Measurements from ENCODE around the gene PHGDH. TPM values are rescaled to one million over a fixed set of nuclear protein-coding genes. Genes with fewer than 3 reads are reported as not detected.

Gene PHGDH
- total RNA-seq, 3 donors from 2014 or later, result 3.3 to 32.9 (median 13.2) TPM

GRCh38 chr1:119764220-119764619 lies 52.5 kb downstream of the PHGDH start:
- peaks cover 5% of the 10 kb centered on the region for H3K4me1 ChIP-seq (ENCODE audit: low read depth)
- intact Hi-C loops (cut with DNase I, micrococcal nuclease), result no loop called here
- no peaks in the 10 kb centered on the region for H3K36me3 ChIP-seq (ENCODE audit: low read depth)
- ATAC-seq, result no peak
- no peaks in the 10 kb centered on the region for H3K9me3 ChIP-seq
- H3K4me3 ChIP-seq, result no peak overlapping the region
- TF ChIP-seq CTCF (IDR thresholded peaks at IDR 0.05), result no peak
- DNase-seq, result no peak

- intact Hi-C loops (cut with DNase I, micrococcal nuclease), result no loop called here
- DNase-seq, result peak in 1 of 3 donors; percentile 70
- TF ChIP-seq CTCF (IDR thresholded peaks at IDR 0.05), result no peak
- no peaks in the 10 kb centered on the region for H3K9me3 ChIP-seq
- no peak overlapping the region for H3K4me3 ChIP-seq
- H3K36me3 ChIP-seq (ENCODE audit: low read depth), result no peaks in the 10 kb centered on the region
- peaks cover 10% of the 10 kb centered on the region for H3K4me1 ChIP-seq (ENCODE audit: low read depth)
- ATAC-seq, result peak; percentile 63
These were observed 54.6 kb downstream of the PHGDH start for GRCh38 chr1:119766374-119766794.

GRCh38 chr1:119767486-119767885 lies 55.8 kb downstream of the PHGDH start:
- no peaks in the 10 kb centered on the region for H3K36me3 ChIP-seq (ENCODE audit: low read depth)
- ATAC-seq (no peak), DNase-seq (no peak)
- H3K9me3 ChIP-seq, result no peaks in the 10 kb centered on the region
- intact Hi-C loops (cut with DNase I, micrococcal nuclease), result no loop called here
- no peak for TF ChIP-seq CTCF (IDR thresholded peaks at IDR 0.05)
- peaks cover 19% of the 10 kb centered on the region for H3K4me1 ChIP-seq (ENCODE audit: low read depth)
- H3K4me3 ChIP-seq, result no peak overlapping the region

GRCh38 chr1:119768778-119769177 lies 57.0 kb downstream of the PHGDH start, which contains the start of gene HMGCS2:
TSS of gene HMGCS2 (minus strand) at chr1:119768905. CDS start at chr1:119768844, 61 bp downstream.
- ATAC-seq (peak; percentile 85), DNase-seq (peak; percentile 80 to 90 (median 87))
- Histone ChIP-seq H3K9me3 (no peaks in the 10 kb centered on the region), H3K4me3 (peak within 1 kb of the TSS; percentile 4), H3K4me1 (ENCODE audit: low read depth) (peaks cover 30% of the 10 kb centered on the region), H3K36me3 (ENCODE audit: low read depth) (no peaks in the 10 kb centered on the region)
- no peak for TF ChIP-seq CTCF (IDR thresholded peaks at IDR 0.05)
- intact Hi-C loops (cut with DNase I, micrococcal nuclease), result no loop called here

GRCh38 chr1:119771016-119771415 lies 59.3 kb downstream of the PHGDH start:
- Histone ChIP-seq H3K9me3 (no peaks in the 10 kb centered on the region), H3K4me1 (ENCODE audit: low read depth) (peaks cover 42% of the 10 kb centered on the region), H3K4me3 (no peak overlapping the region), H3K36me3 (ENCODE audit: low read depth) (no peaks in the 10 kb centered on the region)
- no peak for TF ChIP-seq CTCF (IDR thresholded peaks at IDR 0.05)
- ATAC-seq (no peak), DNase-seq (peak in 1 of 3 donors; percentile 67)
- intact Hi-C loops (cut with DNase I, micrococcal nuclease), result no loop called here

- TF ChIP-seq CTCF (IDR thresholded peaks at IDR 0.05), result no peak
- no peaks in the 10 kb centered on the region for H3K36me3 ChIP-seq (ENCODE audit: low read depth)
- peaks cover 46% of the 10 kb centered on the region for H3K4me1 ChIP-seq (ENCODE audit: low read depth)
- ATAC-seq, result no peak
- H3K4me3 ChIP-seq, result no peak overlapping the region
- DNase-seq, result no peak
- intact Hi-C loops (cut with DNase I, micrococcal nuclease), result no loop called here
- no peaks in the 10 kb centered on the region for H3K9me3 ChIP-seq
These were observed 60.0 kb downstream of the PHGDH start for GRCh38 chr1:119771770-119772169.

Data from mucosa of descending colon (tissue), 3 donors.